ENCODE measurements around the gene GRID2. TPM values are rescaled to one million over a fixed set of nuclear protein-coding genes. Genes with fewer than 3 reads are reported as not detected.

The GRID2 gene
- total and polyA plus RNA-seq, 2 experiments from 2014 or later = 0.12 TPM; not detected in 1

GRCh38 chr4:93502991-93503390 is 1199.2 kb downstream of the GRID2 start:
- no peak for TF ChIP-seq CTCF (IDR thresholded peaks at IDR 0.05; ENCODE audit: low read depth, low read length)

GRCh38 chr4:93513851-93514250 is 1210.1 kb downstream of the GRID2 start:
- TF ChIP-seq CTCF (IDR thresholded peaks at IDR 0.05; ENCODE audit: low read depth, low read length) = no peak
- DNase-seq (ENCODE audit: low read depth in 1 of 2, low spot score in 1 of 2) = no peak
- Histone ChIP-seq H3K27me3 (no peaks in the 10 kb centered on the region), H3K27ac (no peak overlapping the region), H3K36me3 (no peaks in the 10 kb centered on the region), H3K9me3 (ENCODE audit: low read depth) (no peaks in the 10 kb centered on the region), H3K4me1 (ENCODE audit: low read depth) (no peaks in the 10 kb centered on the region), H3K4me3 (no peak overlapping the region)

More at GRCh38 chr4:93502991-93503390, 1199.2 kb downstream of the GRID2 start:
- Histone ChIP-seq H3K4me3 (no peak overlapping the region), H3K27me3 (no peaks in the 10 kb centered on the region), H3K36me3 (no peaks in the 10 kb centered on the region), H3K27ac (no peak overlapping the region), H3K9me3 (ENCODE audit: low read depth) (no peaks in the 10 kb centered on the region), H3K4me1 (ENCODE audit: low read depth) (no peaks in the 10 kb centered on the region)
- no peak for DNase-seq (ENCODE audit: low read depth in 1 of 2, low spot score in 1 of 2)

- no peaks in the 10 kb centered on the region for H3K9me3 ChIP-seq (ENCODE audit: low read depth)
- H3K27me3 ChIP-seq = no peaks in the 10 kb centered on the region
- no peaks in the 10 kb centered on the region for H3K36me3 ChIP-seq
- TF ChIP-seq CTCF (IDR thresholded peaks at IDR 0.05; ENCODE audit: low read depth, low read length) = no peak
- no peak overlapping the region for H3K27ac ChIP-seq
- DNase-seq (ENCODE audit: low read depth in 1 of 2, low spot score in 1 of 2) = no peak
- no peak overlapping the region for H3K4me3 ChIP-seq
- H3K4me1 ChIP-seq (ENCODE audit: low read depth) = no peaks in the 10 kb centered on the region
Observed at GRCh38 chr4:93515208-93515607, 1211.4 kb downstream of the GRID2 start.

GRCh38 chr4:93529692-93530372 is 1226.1 kb downstream of the GRID2 start:
- H3K27me3 ChIP-seq = no peaks in the 10 kb centered on the region
- no peak for DNase-seq (ENCODE audit: low read depth in 1 of 2, low spot score in 1 of 2)
- TF ChIP-seq CTCF (IDR thresholded peaks at IDR 0.05; ENCODE audit: low read depth, low read length) = no peak
- H3K4me1 ChIP-seq (ENCODE audit: low read depth) = no peaks in the 10 kb centered on the region
- H3K4me3 ChIP-seq = no peak overlapping the region
- H3K36me3 ChIP-seq = no peaks in the 10 kb centered on the region
- H3K27ac ChIP-seq = no peak overlapping the region
- no peaks in the 10 kb centered on the region for H3K9me3 ChIP-seq (ENCODE audit: low read depth)

GRCh38 chr4:93532234-93532633 is 1228.5 kb downstream of the GRID2 start:
- no peaks in the 10 kb centered on the region for H3K9me3 ChIP-seq (ENCODE audit: low read depth)
- no peak overlapping the region for H3K4me3 ChIP-seq
- no peak for DNase-seq (ENCODE audit: low read depth in 1 of 2, low spot score in 1 of 2)
- TF ChIP-seq CTCF (IDR thresholded peaks at IDR 0.05; ENCODE audit: low read depth, low read length) = no peak
- no peak overlapping the region for H3K27ac ChIP-seq
- H3K27me3 ChIP-seq = no peaks in the 10 kb centered on the region
- H3K36me3 ChIP-seq = no peaks in the 10 kb centered on the region
- no peaks in the 10 kb centered on the region for H3K4me1 ChIP-seq (ENCODE audit: low read depth)

All from cardiac muscle cell (in vitro differentiated cells and primary cell).